ENCODE results near the gene ACP6.
A peak's percentile ranks its signal among the peaks of the same experiment; 100 is the strongest.

ACP6 gene

DNA sequence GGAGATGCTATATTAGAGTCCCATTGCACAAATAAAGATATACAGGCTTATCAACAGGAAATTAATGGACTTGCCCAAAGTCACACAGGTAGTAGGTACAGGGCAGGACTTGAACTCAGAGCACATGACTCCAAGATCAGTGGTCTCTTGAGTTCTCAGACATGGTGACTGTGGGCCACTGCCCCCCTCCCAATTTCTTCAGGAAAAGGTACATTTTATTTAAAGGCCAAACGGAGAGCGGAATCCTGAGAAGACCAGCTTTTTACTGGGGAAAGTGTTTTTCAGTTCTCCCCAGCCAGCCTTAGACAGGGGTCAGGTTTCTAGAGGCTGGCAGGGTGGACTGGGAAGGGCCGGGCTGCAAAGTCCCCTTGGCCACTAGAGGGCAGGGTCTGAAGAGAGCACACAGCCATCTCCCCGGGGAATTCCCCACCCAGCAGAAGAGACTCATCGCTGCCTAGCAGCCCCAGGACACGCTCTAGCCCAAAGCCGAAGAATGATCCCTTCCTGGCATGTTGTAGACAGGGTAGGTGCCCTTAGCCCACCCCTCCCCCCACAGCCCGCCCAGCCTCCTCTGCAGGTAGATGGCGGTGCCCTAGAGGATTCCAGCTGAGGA lies 29.7 kb downstream of the ACP6 start:
- no peak overlapping the region for H3K4me3 Mint-ChIP-seq
- peaks cover 20% of the 10 kb centered on the region for H3K36me3 Mint-ChIP-seq (ENCODE audit: low read depth)
- H3K9me3 Mint-ChIP-seq, result no peaks in the 10 kb centered on the region
- H3K4me1 Mint-ChIP-seq (ENCODE audit: low read depth), result peaks cover 39% of the 10 kb centered on the region
- DNase-seq (ENCODE audit: low spot score), result peak; percentile 78
- H3K27ac Mint-ChIP-seq, result no peak overlapping the region
- no peaks in the 10 kb centered on the region for H3K27me3 Mint-ChIP-seq (ENCODE audit: low read depth)

DNA sequence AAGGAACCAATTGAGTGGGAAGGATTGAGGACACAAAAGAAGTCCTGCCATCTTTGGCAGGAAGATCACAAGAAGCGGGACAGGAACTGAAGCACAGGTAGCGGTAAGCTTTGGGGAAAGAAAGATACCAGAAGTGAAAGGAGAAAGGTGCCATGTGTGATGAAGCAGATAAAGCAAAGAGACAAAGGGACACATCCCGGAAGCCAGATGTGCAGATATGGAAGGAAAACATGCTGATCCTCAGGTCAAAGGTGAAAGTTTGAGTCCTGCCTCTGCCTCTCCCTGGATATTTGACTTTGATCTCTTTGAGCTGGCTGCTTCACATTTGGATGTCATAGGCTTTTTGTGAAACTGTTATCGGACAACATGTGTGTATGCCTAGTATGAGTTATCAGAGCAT lies 34.0 kb downstream of the ACP6 start:
- H3K9me3 Mint-ChIP-seq, result no peaks in the 10 kb centered on the region

DNA sequence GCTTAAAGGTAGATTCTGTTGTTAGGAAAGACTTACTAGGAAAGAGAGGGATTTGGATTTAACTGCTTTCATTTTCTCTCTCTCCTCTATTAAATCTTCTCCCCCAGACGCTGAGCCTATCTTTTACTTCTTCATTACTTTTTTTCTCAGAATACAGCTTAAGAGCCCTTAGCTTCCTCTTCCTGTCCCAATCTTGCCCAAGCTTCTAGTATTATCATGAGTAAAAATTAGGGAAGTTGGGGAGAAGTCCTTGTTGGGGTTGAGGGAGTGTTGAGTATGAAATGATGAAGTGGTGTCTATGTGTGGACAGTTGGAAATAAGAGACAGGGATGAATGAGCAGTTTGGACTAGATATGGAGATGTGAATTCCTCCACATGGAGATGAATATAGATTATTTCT lies 35.0 kb downstream of the ACP6 start:
- Mint-ChIP-seq H3K27ac (no peak overlapping the region), H3K36me3 (ENCODE audit: low read depth) (peaks cover 5% of the 10 kb centered on the region), H3K4me3 (no peak overlapping the region), H3K9me3 (no peaks in the 10 kb centered on the region), H3K27me3 (ENCODE audit: low read depth) (no peaks in the 10 kb centered on the region), H3K4me1 (ENCODE audit: low read depth) (peaks cover 25% of the 10 kb centered on the region)
- no peak for DNase-seq (ENCODE audit: low spot score)

More for the DNA sequence above, 34.0 kb downstream of the ACP6 start:
- H3K4me3 Mint-ChIP-seq, result no peak overlapping the region
- no peaks in the 10 kb centered on the region for H3K27me3 Mint-ChIP-seq (ENCODE audit: low read depth)
- H3K36me3 Mint-ChIP-seq (ENCODE audit: low read depth), result peaks cover 5% of the 10 kb centered on the region
- no peak for DNase-seq (ENCODE audit: low spot score)
- peaks cover 25% of the 10 kb centered on the region for H3K4me1 Mint-ChIP-seq (ENCODE audit: low read depth)
- H3K27ac Mint-ChIP-seq, result no peak overlapping the region

DNA sequence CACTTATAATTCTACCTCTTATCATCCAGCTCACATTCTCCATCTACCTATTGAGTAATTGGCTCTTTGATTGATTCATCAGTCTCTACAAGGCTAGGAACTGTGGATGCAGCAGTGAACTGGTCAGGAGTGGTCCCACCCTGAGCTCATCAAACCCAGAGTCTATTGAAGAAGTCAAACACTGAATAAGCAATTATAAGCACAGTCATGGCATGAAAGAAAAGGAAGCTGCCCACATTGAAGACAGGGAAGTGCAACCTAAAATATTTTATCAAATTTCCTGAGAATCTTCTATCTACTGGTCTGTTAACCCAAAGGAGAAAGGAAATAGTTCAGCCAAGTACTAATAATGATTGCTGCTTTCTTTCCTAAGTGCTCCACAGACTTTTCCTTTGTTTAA lies 35.7 kb downstream of the ACP6 start:
- Mint-ChIP-seq H3K27ac (no peak overlapping the region), H3K4me3 (no peak overlapping the region), H3K36me3 (ENCODE audit: low read depth) (peaks cover 5% of the 10 kb centered on the region), H3K27me3 (ENCODE audit: low read depth) (no peaks in the 10 kb centered on the region), H3K9me3 (no peaks in the 10 kb centered on the region), H3K4me1 (ENCODE audit: low read depth) (peaks cover 29% of the 10 kb centered on the region)
- no peak for DNase-seq (ENCODE audit: low spot score)

DNA sequence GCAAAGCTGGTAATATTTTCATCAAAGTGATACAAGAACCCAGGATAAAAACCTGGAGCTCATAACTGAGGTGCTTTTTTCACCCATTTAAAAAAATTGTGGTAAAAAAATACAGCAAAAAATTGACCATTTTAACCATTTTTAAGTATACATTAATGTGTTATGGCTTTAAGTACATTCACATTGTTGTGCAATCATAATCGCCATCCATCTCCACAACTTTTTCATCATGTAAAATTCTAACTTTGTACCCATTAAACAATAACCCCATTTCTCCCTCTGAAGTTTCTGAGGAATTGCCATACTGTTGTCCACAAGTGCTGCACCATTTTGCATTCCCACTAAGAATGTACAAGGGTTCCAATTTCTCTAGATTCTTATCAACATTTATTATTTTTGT lies 36.6 kb downstream of the ACP6 start:
- Mint-ChIP-seq H3K9me3 (no peaks in the 10 kb centered on the region), H3K27me3 (ENCODE audit: low read depth) (no peaks in the 10 kb centered on the region), H3K4me1 (ENCODE audit: low read depth) (peaks cover 34% of the 10 kb centered on the region), H3K27ac (no peak overlapping the region), H3K4me3 (no peak overlapping the region), H3K36me3 (ENCODE audit: low read depth) (peaks cover 5% of the 10 kb centered on the region)
- DNase-seq (ENCODE audit: low spot score), result no peak

DNA sequence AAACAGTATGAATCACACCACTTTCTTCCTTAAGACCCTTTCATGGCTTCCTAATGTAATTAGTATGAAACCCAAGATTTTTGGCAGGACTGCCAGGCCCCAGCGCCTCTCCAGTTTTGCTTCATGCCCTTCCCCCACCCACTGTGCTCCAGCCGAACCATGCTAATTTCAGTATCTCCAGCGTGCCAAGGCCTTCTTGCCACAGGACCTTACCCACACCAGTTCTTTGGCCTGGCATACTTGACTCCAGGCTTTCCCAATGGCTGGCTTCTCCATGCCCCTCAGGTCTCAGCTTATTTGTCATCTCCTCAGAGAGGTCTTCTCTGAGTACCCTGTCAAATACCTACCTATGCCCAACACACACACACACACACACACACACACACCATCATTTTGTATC lies 38.5 kb downstream of the ACP6 start:
- no peak overlapping the region for H3K4me3 Mint-ChIP-seq
- DNase-seq (ENCODE audit: low spot score), result no peak
- no peaks in the 10 kb centered on the region for H3K27me3 Mint-ChIP-seq (ENCODE audit: low read depth)
- peaks cover 8% of the 10 kb centered on the region for H3K36me3 Mint-ChIP-seq (ENCODE audit: low read depth)
- peaks cover 49% of the 10 kb centered on the region for H3K4me1 Mint-ChIP-seq (ENCODE audit: low read depth)
- H3K9me3 Mint-ChIP-seq, result no peaks in the 10 kb centered on the region
- H3K27ac Mint-ChIP-seq, result no peak overlapping the region

DNA sequence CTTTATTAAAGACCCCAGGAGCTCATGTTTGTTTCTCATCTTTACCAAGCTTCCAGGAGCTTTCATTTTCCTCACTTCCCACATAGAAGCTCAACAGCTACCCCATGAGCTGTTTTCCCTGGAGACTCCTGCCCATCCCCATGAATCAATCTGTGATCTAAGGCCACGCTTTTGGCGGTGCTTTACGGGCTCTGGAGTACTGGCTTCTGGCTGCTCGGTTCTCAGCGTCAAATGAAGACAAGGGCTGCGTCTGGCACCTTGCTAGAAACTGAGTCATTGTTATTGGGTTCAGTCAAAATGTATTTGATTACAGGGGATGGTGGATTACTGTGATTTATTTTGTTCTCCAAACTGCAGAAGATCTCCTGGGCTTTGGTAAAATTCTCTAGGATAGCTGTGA lies 39.9 kb downstream of the ACP6 start:
- DNase-seq (ENCODE audit: low spot score), result no peak
- no peak overlapping the region for H3K27ac Mint-ChIP-seq
- peaks cover 9% of the 10 kb centered on the region for H3K36me3 Mint-ChIP-seq (ENCODE audit: low read depth)
- H3K4me1 Mint-ChIP-seq (ENCODE audit: low read depth), result peaks cover 47% of the 10 kb centered on the region
- H3K27me3 Mint-ChIP-seq (ENCODE audit: low read depth), result no peaks in the 10 kb centered on the region
- H3K9me3 Mint-ChIP-seq, result no peaks in the 10 kb centered on the region
- H3K4me3 Mint-ChIP-seq, result no peak overlapping the region

DNA sequence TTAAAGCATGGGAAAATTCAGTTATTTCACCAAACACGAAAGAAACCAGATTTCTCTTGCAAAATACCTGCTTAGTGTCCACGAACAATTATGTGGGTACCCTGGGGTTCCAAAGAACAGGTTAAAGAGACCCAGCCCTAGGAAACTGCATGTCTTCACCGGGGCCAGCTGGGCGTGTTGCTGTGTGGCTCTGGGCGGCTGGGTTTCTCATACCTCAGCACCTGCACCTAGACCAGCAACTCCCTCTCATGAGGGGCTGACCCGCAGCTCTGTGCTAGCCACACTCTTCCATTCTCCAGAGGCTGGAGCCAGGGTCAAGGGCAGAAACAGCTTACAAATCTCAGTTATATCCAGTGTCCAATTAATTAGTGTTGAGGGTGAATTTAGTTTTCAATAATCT lies 40.3 kb downstream of the ACP6 start:
- Mint-ChIP-seq H3K27ac (no peak overlapping the region), H3K9me3 (no peaks in the 10 kb centered on the region), H3K4me3 (no peak overlapping the region), H3K27me3 (ENCODE audit: low read depth) (no peaks in the 10 kb centered on the region), H3K36me3 (ENCODE audit: low read depth) (peaks cover 12% of the 10 kb centered on the region), H3K4me1 (ENCODE audit: low read depth) (peaks cover 43% of the 10 kb centered on the region)
- DNase-seq (ENCODE audit: low spot score), result no peak

DNA sequence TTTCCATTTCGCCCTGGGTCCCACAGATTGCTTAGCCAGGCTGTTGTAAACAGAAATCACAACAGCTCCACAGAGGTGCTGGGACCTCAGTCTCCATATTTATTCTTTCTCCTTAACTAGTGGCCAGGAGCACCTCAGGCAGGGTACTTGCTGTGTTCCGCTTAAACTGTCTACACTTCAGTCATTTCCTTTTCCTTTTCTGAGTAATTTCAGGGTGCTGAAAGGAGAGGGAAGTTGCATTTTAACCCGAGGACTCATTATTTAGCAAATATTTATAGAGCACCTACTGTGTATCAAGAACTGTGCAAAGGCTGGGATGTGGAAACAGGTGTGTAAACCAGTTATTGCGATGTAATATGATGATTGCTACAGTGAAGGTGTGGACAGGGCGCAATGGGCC lies 41.9 kb downstream of the ACP6 start:
- H3K4me3 Mint-ChIP-seq, result peak overlapping the region; percentile 59

DNA sequence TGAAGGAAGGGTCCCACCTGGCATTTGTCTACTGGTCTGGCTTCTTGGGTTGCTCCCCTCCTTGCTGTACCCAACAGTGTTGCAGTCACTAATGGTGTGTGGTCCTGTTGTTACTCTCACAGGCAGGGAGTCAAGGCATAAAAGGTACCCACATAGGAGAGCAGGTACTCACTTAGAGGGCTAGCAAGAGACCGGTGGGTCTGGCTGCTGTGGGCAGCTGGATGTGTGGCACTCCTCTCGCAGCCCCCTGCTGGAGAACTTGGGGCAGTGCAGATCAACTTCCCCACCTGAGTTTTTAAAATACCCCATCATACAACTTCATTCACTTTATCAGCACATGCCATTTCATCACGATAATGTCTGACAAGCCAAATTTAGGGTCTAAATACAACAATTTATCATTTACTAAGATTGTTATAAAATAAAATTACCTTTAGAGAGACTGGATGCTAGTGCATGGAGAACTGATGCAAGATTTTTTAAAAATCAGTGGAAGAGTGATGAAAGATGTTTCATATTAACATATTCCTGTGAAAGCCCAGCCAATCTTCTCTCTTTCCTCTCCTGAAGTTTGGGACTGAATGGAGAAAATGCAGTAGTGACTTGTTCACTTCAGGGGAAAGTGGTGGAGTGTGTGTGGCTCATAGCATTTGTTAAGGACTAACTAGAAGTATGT lies 42.8 kb downstream of the ACP6 start:
- Mint-ChIP-seq H3K4me1 (ENCODE audit: low read depth) (peaks cover 39% of the 10 kb centered on the region), H3K27ac (no peak overlapping the region), H3K4me3 (no peak overlapping the region), H3K9me3 (no peaks in the 10 kb centered on the region), H3K36me3 (ENCODE audit: low read depth) (peaks cover 19% of the 10 kb centered on the region), H3K27me3 (ENCODE audit: low read depth) (no peaks in the 10 kb centered on the region)
- DNase-seq (ENCODE audit: low spot score), result no peak

More for the DNA sequence above, 41.9 kb downstream of the ACP6 start:
- peaks cover 15% of the 10 kb centered on the region for H3K36me3 Mint-ChIP-seq (ENCODE audit: low read depth)
- H3K4me1 Mint-ChIP-seq (ENCODE audit: low read depth), result peaks cover 36% of the 10 kb centered on the region
- peak overlapping the region; percentile 73 for H3K27ac Mint-ChIP-seq
- no peaks in the 10 kb centered on the region for H3K27me3 Mint-ChIP-seq (ENCODE audit: low read depth)
- DNase-seq (ENCODE audit: low spot score), result no peak
- H3K9me3 Mint-ChIP-seq, result no peaks in the 10 kb centered on the region

DNA sequence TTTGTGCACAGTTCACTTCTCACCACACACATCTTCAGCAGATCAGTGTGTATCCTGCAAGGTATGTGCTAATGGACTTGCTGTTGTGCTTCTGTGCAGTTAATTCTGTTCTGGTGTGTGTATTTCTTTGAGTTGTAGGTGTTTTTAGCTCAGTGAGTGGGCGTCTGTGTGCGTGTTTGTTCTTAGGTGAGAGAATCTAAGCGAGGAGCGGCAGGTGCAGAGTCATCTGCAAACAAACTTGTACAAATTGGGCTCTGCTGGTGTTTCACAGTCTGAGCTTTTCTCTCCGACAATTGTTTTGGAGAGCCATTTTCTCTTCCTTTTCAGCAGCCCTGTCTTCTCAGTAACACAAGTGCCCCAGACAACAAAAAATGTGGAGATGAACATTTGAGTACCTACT lies 43.6 kb downstream of the ACP6 start:
- Mint-ChIP-seq H3K9me3 (no peaks in the 10 kb centered on the region), H3K4me1 (ENCODE audit: low read depth) (peaks cover 39% of the 10 kb centered on the region), H3K36me3 (ENCODE audit: low read depth) (peaks cover 20% of the 10 kb centered on the region), H3K27me3 (ENCODE audit: low read depth) (no peaks in the 10 kb centered on the region), H3K27ac (no peak overlapping the region), H3K4me3 (no peak overlapping the region)
- no peak for DNase-seq (ENCODE audit: low spot score)

DNA sequence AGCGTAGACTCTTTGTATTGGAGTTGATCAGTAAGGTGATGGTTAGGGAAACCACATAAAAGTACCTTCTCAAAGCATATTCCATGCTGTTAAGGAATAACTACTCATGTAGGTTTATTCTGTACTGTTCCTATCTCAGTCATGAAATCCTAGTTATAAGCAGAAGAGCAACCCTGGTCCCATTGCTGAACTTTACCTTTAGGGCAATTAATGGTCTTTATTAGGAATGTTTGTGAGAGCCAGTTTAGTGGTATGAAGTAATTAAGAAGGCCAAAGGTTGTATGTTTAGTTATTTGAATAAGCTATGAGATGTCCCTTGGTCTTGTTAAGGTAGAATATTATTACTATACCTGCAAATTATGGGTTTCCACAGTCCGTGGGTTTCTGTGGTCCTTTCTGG lies 44.0 kb downstream of the ACP6 start:
- no peak for DNase-seq (ENCODE audit: low spot score)
- Mint-ChIP-seq H3K9me3 (no peaks in the 10 kb centered on the region), H3K36me3 (ENCODE audit: low read depth) (peaks cover 24% of the 10 kb centered on the region), H3K27ac (no peak overlapping the region), H3K4me1 (ENCODE audit: low read depth) (peaks cover 39% of the 10 kb centered on the region), H3K4me3 (no peak overlapping the region), H3K27me3 (ENCODE audit: low read depth) (no peaks in the 10 kb centered on the region)

DNA sequence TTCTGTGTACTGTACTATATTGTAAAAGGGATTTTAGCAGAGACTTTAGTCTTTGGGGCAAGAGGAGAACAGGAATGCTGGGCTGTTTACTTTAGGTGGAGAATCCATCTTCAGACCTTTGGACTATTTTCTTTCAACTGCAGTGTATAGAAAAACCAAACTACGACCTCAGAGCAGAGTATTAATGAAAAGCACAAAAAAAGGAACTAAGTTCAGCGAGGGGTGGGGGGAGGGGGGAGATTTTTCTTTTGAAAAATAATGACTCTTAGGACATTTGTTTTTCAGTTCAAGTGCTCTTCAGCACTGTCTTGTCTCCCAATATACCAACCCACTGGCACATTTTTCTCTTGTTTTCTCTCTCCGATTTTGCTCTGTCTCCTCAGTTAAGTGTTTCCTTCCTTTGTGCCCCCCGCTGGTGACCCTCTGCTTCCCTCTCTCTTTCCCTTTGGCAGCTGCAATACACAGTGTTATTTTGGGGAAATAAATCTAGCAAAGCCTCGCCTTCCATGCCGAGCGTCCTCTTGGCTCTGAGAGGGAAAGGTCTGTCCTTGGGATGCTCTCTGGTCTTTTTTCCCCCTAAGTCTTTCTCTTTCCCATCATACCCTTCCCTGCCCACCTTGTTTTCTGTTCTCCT lies 44.8 kb downstream of the ACP6 start:
- no peak overlapping the region for H3K4me3 Mint-ChIP-seq
- peaks cover 31% of the 10 kb centered on the region for H3K36me3 Mint-ChIP-seq (ENCODE audit: low read depth)
- no peaks in the 10 kb centered on the region for H3K9me3 Mint-ChIP-seq
- DNase-seq (ENCODE audit: low spot score), result no peak
- no peaks in the 10 kb centered on the region for H3K27me3 Mint-ChIP-seq (ENCODE audit: low read depth)
- peaks cover 38% of the 10 kb centered on the region for H3K4me1 Mint-ChIP-seq (ENCODE audit: low read depth)
- peak overlapping the region; percentile 14 for H3K27ac Mint-ChIP-seq

DNA sequence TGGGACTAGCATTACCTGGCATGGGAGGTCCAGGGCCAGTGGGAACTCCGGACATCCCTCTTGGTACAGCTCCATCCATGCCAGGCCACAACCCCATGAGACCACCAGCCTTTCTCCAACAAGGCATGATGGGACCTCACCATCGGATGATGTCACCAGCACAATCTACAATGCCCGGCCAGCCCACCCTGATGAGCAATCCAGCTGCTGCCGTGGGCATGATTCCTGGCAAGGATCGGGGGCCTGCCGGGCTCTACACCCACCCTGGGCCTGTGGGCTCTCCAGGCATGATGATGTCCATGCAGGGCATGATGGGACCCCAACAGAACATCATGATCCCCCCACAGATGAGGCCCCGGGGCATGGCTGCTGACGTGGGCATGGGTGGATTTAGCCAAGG lies 45.8 kb downstream of the ACP6 start:
- Mint-ChIP-seq H3K4me3 (no peak overlapping the region), H3K36me3 (ENCODE audit: low read depth) (peaks cover 31% of the 10 kb centered on the region), H3K27ac (no peak overlapping the region)

More for the DNA sequence above, 45.8 kb downstream of the ACP6 start:
- Mint-ChIP-seq H3K27me3 (ENCODE audit: low read depth) (no peaks in the 10 kb centered on the region), H3K9me3 (no peaks in the 10 kb centered on the region), H3K4me1 (ENCODE audit: low read depth) (peaks cover 32% of the 10 kb centered on the region)
- no peak for DNase-seq (ENCODE audit: low spot score)

All from T-helper 2 cell treated with Interferon-gamma antibody and Interleukin-4, amounts not matched to agents 5 μg/mL and 100 μg/mL, for 36 hours (primary cell).